ENCODE results near the gene RASSF10. TPM values are rescaled to one million over a fixed set of nuclear protein-coding genes. Genes with fewer than 3 reads are reported as not detected.

Gene RASSF10
- total RNA-seq, 2 experiments from 2014 or later = not detected

DNA sequence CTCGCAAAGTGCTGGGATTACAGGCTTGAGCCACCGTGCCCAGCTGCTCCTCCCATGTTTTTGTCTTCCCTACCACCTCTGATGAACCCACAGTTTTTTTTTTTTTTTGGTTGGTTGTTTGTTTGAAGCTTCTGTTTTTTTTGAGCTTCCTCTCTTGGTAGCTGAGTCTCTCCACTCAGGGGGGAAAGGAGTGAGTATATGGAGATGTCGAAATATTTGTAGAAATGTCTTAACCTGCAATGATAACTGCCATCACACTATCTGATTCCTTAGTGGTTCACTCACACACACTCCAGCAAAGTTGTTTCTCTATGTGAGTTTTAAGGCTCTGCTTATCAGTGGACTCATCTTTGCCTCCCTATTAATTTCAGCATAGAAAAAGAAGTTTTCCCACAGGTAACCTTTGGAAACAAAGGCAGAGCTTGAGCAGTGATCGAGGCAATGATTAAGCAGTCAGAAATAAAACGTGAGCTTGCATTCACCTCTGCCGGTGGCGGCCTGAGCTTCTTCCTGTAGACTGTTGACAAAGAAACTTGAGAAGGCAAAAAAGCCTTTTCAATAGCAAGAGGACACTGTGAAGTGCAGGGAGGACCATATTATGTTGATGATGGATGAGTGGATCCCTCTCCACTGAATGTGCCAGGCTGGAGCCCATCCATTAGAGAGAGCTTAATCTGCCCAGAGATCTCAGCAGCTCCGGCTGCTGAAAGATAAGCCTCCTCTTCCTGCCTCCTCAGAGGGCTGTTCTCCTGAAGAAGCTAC lies 29.0 kb upstream of the RASSF10 start:
- H3K36me3 Mint-ChIP-seq (ENCODE audit: low read depth) = no peaks in the 10 kb centered on the region
- H3K27me3 Mint-ChIP-seq = peaks cover 10% of the 10 kb centered on the region
- POLR2A ChIA-PET = no interaction called here
- H3K4me3 Mint-ChIP-seq = no peak overlapping the region
- H3K4me1 Mint-ChIP-seq = no peaks in the 10 kb centered on the region
- CTCF ChIA-PET = interaction anchor here (0.6 to 0.7 kb wide), 2 partner anchors 498 to 699 kb away, joined by 3 to 4 read pairs; no protein-coding TSS in a partner anchor
- DNase-seq = no peak
- no peaks in the 10 kb centered on the region for H3K9me3 Mint-ChIP-seq
- no peak overlapping the region for H3K27ac Mint-ChIP-seq

DNA sequence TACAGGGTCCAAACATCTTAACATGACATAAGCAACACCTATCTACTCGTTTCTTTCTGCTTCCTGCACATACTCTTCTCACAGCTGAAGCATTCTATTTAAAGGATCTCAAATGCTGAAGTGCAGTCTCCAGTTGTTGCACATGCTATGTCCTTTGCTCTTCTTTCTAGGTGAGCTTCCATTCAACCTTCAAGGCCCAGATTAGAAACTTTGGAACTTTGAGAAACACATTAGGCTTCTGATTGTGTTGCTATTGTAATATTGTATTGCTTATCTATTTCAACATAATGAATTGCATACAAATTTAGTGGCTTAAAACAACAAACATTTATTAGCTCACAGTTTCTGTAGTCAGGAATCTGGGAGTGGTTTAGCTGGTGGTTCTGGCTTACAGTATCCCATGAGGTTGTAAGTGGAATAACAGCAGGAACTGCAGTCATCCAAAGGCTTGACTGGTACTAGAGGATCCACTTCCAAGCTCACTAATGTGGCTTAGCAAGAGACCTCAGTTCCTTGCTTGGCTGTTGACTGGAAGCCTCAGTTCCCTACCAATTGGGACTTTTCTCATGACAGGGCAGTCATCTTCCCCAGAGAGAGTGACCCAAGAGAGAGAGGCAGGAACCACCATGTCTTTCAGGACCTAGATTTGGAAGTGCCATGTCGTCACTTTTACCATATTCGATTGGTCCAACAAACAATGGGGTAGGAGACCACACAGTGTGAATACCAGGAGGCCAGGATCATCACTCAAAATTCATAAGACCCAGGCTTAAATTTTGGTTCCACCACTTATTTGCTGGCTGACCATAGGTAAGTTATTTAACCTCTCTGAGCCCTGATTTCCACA lies 27.2 kb upstream of the RASSF10 start:
- Mint-ChIP-seq H3K27ac (no peak overlapping the region), H3K4me3 (no peak overlapping the region), H3K9me3 (no peaks in the 10 kb centered on the region), H3K4me1 (no peaks in the 10 kb centered on the region), H3K27me3 (peaks cover 10% of the 10 kb centered on the region), H3K36me3 (ENCODE audit: low read depth) (no peaks in the 10 kb centered on the region)
- ChIA-PET POLR2A (no interaction called here), CTCF (no interaction called here)
- DNase-seq = no peak

DNA sequence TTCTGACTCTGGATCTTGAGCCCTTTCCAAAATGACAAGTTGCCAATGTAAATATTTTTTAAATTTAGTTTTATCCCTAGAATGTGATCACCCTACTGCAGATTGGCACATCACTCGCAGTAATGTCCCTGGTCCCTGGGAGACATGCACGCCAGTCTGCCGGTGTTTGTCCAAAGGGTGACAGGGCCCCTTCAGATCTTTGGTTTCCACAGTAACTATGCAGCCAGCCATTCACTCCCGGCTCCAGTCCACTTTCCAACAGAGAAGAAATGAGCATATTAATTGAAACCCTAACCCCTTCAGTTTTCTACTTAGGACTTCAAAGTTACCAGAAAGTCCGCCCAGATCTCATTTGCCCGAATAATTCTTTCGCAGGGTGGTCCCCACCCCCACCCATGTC lies 25.8 kb upstream of the RASSF10 start:
- Mint-ChIP-seq H3K9me3 (no peaks in the 10 kb centered on the region), H3K36me3 (ENCODE audit: low read depth) (no peaks in the 10 kb centered on the region), H3K27me3 (peaks cover 7% of the 10 kb centered on the region), H3K27ac (no peak overlapping the region), H3K4me3 (no peak overlapping the region), H3K4me1 (no peaks in the 10 kb centered on the region)
- DNase-seq = no peak
- POLR2A ChIA-PET = no interaction called here
- CTCF ChIA-PET = interaction anchor here (0.6 kb wide), 1 partner anchor 10 kb away, joined by 3 read pairs; no protein-coding TSS in a partner anchor

DNA sequence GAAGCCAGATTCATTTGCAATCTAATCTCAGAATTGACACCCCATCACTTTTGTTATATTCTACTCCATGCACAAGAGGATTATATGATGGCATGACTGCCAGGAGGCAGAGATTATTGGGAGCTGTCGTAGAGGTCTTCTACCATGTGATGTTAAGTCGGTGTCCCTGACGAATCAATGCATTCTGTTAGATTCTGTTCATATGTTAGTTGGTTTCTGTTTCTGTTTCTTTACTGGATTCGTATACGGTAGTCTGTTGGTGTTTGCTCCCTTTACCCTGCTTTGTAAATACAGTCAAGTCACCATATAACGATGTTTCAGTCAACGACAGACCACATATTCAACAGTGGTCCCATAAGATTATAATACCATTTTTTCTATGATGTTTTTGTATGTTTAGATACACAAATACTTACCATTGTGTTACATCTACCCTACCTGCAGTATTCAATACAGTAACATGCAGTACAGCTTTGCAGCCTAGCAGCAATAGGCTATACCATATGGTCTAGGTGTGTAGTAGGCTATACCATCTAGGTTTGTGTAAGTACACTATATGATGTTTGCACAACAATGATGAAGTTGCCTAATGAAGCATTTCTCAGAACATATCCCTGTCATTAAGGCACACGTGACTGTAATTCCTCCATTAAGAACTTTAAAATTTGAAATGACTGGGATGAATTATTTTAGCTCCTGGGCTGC lies 22.8 kb upstream of the RASSF10 start:
- POLR2A ChIA-PET = no interaction called here
- no peaks in the 10 kb centered on the region for H3K4me1 Mint-ChIP-seq
- no peaks in the 10 kb centered on the region for H3K36me3 Mint-ChIP-seq (ENCODE audit: low read depth)
- H3K4me3 Mint-ChIP-seq = no peak overlapping the region
- DNase-seq = no peak
- H3K9me3 Mint-ChIP-seq = no peaks in the 10 kb centered on the region
- H3K27ac Mint-ChIP-seq = no peak overlapping the region
- CTCF ChIA-PET = no interaction called here
- peaks cover 3% of the 10 kb centered on the region for H3K27me3 Mint-ChIP-seq

DNA sequence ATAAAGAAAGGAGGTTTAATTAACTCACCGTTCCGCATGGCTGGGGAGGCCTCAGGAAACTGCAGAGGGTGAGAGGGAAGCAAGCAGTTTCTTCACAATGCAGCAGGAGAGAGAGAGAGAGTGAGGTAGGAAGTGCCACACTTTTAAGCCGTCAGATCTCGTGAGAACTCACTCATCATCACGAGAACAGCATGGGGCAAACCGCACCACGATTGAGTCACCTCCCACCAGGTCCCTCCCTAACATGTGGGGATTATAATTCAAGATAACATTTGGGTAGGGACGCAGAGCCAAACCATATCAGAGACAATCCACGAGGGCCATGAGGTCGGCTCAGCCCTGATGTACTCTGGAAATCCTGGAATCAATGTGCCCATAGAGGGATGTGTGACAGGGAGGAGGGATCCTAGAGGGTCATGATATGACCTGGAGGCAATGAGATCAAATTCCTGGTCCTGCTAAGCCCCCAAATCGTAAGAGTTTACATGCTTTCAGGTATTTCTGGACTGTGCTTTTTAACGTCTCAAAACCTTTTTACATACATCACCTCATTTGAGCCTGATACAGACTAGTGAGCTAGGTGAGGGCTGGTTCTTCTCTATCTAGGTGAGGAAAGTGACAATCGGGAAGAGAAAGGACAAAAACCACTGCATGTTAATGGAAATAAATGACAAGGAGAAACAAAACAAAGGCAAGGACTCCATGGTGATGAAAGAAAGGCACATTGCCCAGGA lies 19.5 kb upstream of the RASSF10 start:
- H3K9me3 Mint-ChIP-seq = no peaks in the 10 kb centered on the region
- ChIA-PET POLR2A (interaction anchor here (0.6 kb wide), 1 partner anchor 10 kb away, joined by 3 read pairs; no protein-coding TSS in a partner anchor), CTCF (no interaction called here)
- DNase-seq = no peak
- H3K27me3 Mint-ChIP-seq = no peaks in the 10 kb centered on the region
- H3K4me3 Mint-ChIP-seq = no peak overlapping the region
- H3K4me1 Mint-ChIP-seq = no peaks in the 10 kb centered on the region
- H3K36me3 Mint-ChIP-seq (ENCODE audit: low read depth) = no peaks in the 10 kb centered on the region
- no peak overlapping the region for H3K27ac Mint-ChIP-seq

DNA sequence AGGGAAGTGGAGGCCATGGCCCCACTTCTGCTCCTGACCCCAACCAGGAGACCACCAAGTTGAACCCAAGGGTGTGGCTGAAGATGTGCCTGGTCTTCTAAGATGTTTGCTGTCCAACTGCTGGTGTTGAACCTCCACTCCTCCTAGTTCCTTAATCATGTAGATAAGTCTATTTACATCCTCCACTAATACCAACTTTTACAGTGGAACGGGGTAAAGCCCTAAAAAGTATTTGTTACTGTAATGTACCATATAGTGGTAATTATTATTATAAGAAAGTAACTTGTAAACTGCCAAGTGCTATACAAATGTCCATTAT lies 19.0 kb upstream of the RASSF10 start:
- ChIA-PET CTCF (no interaction called here), POLR2A (interaction anchor here (0.6 kb wide), 1 partner anchor 10 kb away, joined by 3 read pairs; no protein-coding TSS in a partner anchor)
- Mint-ChIP-seq H3K4me1 (no peaks in the 10 kb centered on the region), H3K9me3 (no peaks in the 10 kb centered on the region), H3K4me3 (no peak overlapping the region), H3K36me3 (ENCODE audit: low read depth) (no peaks in the 10 kb centered on the region), H3K27ac (no peak overlapping the region), H3K27me3 (no peaks in the 10 kb centered on the region)
- DNase-seq = no peak

DNA sequence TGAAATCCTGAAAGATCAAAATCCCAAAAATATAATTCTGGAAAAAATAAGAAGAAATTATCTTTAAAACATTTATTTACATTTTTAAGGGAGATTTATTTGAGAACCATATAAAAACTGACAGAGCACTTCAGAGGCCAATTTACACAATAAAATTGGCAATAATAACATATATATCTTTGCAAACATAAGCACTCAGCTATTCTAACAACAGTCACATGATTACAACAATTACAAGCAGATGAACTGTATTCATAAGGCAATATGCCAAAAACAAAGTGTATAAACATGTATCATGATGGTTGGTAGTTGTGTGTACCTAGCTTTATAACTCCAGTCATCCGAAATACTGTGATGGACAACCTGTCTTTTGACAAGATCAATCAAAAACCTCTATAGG lies 17.7 kb upstream of the RASSF10 start:
- ChIA-PET POLR2A (no interaction called here), CTCF (no interaction called here)
- Mint-ChIP-seq H3K4me3 (no peak overlapping the region), H3K27me3 (peaks cover 3% of the 10 kb centered on the region), H3K36me3 (ENCODE audit: low read depth) (no peaks in the 10 kb centered on the region), H3K27ac (no peak overlapping the region), H3K9me3 (no peaks in the 10 kb centered on the region), H3K4me1 (no peaks in the 10 kb centered on the region)
- no peak for DNase-seq

DNA sequence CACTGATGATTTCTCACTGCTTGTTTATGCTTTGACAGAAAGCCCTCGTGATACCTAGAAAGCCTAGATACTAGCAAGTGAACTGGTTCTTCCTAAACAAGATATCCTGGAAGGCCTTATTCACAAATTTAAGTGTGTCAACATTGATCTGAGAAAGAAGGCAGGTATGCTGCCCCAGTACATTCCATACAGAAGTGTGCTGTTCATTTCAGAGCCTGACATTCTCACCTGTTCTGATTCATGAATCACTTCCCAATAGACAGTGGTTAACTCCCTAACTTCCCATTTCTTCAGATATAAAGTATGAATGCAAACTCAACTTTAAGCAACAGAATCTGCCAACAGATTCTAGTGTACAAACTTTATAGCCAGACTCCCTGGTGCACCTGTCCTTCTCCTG lies 15.5 kb upstream of the RASSF10 start:
- Mint-ChIP-seq H3K27ac (no peak overlapping the region), H3K27me3 (peaks cover 4% of the 10 kb centered on the region), H3K36me3 (ENCODE audit: low read depth) (no peaks in the 10 kb centered on the region), H3K4me1 (no peaks in the 10 kb centered on the region), H3K4me3 (no peak overlapping the region), H3K9me3 (no peaks in the 10 kb centered on the region)
- DNase-seq = no peak
- ChIA-PET POLR2A (no interaction called here), CTCF (interaction anchor here (1.4 kb wide), 1 partner anchor 16 kb away, joined by 3 read pairs; no protein-coding TSS in a partner anchor)

DNA sequence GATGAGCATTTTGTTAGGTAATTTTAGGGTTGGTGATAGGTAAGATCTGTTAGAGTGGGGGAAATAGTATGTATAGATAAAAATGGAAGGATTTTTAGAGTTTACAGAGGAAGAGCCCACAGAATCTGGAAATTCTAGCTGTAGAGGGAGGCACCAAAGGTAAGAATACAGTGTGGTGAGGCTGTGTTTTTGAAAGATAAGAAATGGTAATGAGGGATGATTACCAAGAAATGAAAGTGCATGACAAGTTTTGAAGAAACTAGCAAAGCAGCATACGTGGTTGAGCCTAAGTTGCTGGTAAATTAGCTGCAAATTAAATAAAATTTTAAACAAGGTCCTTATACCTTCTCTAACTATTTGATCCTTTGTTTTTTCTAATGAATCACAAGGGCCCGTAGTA lies 14.6 kb upstream of the RASSF10 start:
- H3K36me3 Mint-ChIP-seq (ENCODE audit: low read depth) = no peaks in the 10 kb centered on the region
- no peak overlapping the region for H3K4me3 Mint-ChIP-seq
- ChIA-PET CTCF (interaction anchor here (0.6 to 1.4 kb wide), 2 partner anchors 13 to 16 kb away, joined by 3 read pairs; no protein-coding TSS in a partner anchor), POLR2A (no interaction called here)
- H3K4me1 Mint-ChIP-seq = no peaks in the 10 kb centered on the region
- H3K27me3 Mint-ChIP-seq = peaks cover 10% of the 10 kb centered on the region
- H3K27ac Mint-ChIP-seq = no peak overlapping the region
- no peak for DNase-seq
- no peaks in the 10 kb centered on the region for H3K9me3 Mint-ChIP-seq

DNA sequence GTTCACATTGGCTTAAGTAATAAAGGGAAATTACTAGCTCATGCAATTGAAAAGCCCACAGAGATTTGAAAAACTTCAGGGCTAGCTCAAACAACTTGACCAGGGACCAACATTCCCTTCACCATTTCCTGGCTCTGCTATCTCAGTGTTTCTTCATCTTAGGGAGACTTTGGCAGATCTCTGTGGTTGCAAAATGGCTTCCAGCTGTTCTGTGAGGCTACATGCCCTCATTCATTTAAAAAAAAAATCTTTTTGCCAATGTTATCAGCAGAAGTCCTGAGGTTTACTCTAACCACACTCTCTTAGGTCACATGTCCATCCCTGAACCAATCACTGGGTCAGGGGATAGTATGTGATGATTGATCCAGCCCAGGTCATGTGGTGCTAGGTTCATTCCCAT lies 13.9 kb upstream of the RASSF10 start:
- H3K4me1 Mint-ChIP-seq = no peaks in the 10 kb centered on the region
- no peak overlapping the region for H3K27ac Mint-ChIP-seq
- no peak overlapping the region for H3K4me3 Mint-ChIP-seq
- DNase-seq = no peak
- H3K27me3 Mint-ChIP-seq = peaks cover 13% of the 10 kb centered on the region
- ChIA-PET CTCF (interaction anchor here (1.1 kb wide), 1 partner anchor 11 kb away, joined by 4 read pairs; no protein-coding TSS in a partner anchor), POLR2A (no interaction called here)
- no peaks in the 10 kb centered on the region for H3K36me3 Mint-ChIP-seq (ENCODE audit: low read depth)
- no peaks in the 10 kb centered on the region for H3K9me3 Mint-ChIP-seq

DNA sequence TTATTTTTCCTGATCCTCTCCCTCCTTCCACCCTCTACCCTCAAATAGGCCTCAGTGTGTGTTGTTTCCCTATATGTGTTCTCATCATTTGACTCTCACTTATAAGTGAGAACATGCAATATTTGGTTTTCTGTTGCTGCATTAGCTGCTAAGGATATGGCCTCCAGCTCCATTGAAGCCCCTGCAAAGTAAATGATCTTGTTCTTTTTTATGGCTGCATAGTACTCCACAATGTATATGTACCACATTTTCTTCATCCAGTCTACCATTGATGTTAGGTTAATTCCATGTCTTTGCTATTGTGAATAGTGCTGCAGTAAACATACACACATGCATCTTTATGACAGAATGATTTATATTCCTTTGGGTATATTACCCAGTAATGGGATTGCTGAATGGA lies 13.3 kb upstream of the RASSF10 start:
- DNase-seq = no peak
- POLR2A ChIA-PET = no interaction called here
- Mint-ChIP-seq H3K36me3 (ENCODE audit: low read depth) (no peaks in the 10 kb centered on the region), H3K4me3 (no peak overlapping the region), H3K27me3 (peaks cover 15% of the 10 kb centered on the region), H3K27ac (no peak overlapping the region), H3K9me3 (no peaks in the 10 kb centered on the region), H3K4me1 (no peaks in the 10 kb centered on the region)
- CTCF ChIA-PET = interaction anchor here (1.1 kb wide), 1 partner anchor 10 kb away, joined by 4 read pairs; no protein-coding TSS in a partner anchor

DNA sequence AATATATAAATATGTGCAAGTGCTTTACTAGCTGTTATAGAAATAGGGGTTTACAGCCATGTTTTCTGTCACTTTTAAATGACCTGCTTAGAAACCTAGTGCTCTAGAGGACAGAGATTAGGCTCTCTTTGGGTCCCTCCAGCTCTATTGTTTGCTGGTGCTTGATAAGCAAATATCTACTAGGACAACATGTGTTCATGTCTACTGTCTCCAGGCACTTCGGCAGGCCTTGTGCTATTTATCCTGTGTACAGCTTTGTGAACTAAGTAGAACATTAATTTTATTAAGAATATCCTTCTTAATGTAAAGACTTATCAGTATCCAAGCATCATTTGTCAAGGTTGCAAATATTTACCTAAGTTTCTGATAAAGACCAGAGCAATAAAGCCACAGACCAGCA lies 11.9 kb upstream of the RASSF10 start:
- no peaks in the 10 kb centered on the region for H3K9me3 Mint-ChIP-seq
- no peak for DNase-seq
- POLR2A ChIA-PET = no interaction called here
- CTCF ChIA-PET = interaction anchor here (0.6 kb wide), 1 partner anchor 850 kb away, joined by 4 read pairs; no protein-coding TSS in a partner anchor
- H3K4me3 Mint-ChIP-seq = no peak overlapping the region
- H3K27me3 Mint-ChIP-seq = peaks cover 18% of the 10 kb centered on the region
- H3K27ac Mint-ChIP-seq = no peak overlapping the region
- no peaks in the 10 kb centered on the region for H3K36me3 Mint-ChIP-seq (ENCODE audit: low read depth)
- H3K4me1 Mint-ChIP-seq = no peaks in the 10 kb centered on the region
